GM11168 (cell line): ENCODE data around the gene MYOZ1.
"Not testable (repeated sequence)": the region's sequence is repeated elsewhere in the genome, so short reads cannot be mapped to it uniquely, and the experiment has no call there.

Experiments
- in situ Hi-C: fragments of 300-500 bp; cut with MboI; formaldehyde crosslinking; loops from one replicate; pipeline ENCODE4 v1.12.0; 2022; ENCODE audit warnings: low sequenced_read_pairs; ENCODE audit not compliant: unreplicated experiment

The MYOZ1 gene

DNA sequence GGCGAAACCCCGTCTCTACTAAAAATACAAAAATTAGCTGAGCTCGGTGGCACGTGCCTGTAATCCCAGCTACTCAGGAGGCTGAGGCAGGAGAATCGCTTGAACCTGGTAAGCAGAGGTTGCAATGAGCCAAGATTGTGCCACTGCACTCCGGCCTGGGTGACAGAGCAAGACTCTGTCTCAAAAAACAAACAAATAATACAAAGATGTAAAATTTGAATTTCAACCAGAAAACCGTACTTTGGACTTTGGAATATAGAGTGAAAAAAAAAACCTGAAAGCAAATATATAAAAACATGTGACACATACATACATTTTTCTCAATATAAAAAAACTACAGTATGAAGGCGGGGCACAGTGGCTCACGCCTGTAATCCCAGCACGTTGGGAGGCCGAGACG, 20.3 kb downstream of the MYOZ1 start:
- in situ Hi-C loops = not testable (repeated sequence)

GRCh38 chr10:73617143-73617542, 24.1 kb downstream of the MYOZ1 start:
- in situ Hi-C loops = not testable (repeated sequence)

DNA sequence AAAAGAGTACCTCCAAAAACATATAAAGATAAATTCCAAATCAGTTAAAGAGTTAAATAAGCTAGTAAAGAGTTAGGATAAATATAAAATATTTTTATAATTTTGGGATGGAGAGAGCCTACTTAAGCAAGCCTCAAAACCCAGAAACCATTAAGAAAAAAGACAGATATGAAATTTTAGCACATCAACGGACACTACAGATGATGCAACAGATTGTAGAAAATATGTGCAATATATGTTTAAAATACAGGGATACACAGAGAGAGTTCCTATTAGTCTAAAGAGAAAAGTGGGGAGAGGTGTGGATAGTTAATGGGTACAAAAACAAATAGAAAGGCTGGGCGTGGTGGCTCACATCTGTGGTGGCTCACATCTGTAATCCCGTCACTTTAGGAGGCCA, 26.6 kb downstream of the MYOZ1 start:
- in situ Hi-C loops = no loop called here

- in situ Hi-C loops = no loop called here
These were observed 32.2 kb downstream of the MYOZ1 start for GRCh38 chr10:73609116-73609515.

GRCh38 chr10:73601486-73601921, 39.8 kb downstream of the MYOZ1 start:
- in situ Hi-C loops = no loop called here

DNA sequence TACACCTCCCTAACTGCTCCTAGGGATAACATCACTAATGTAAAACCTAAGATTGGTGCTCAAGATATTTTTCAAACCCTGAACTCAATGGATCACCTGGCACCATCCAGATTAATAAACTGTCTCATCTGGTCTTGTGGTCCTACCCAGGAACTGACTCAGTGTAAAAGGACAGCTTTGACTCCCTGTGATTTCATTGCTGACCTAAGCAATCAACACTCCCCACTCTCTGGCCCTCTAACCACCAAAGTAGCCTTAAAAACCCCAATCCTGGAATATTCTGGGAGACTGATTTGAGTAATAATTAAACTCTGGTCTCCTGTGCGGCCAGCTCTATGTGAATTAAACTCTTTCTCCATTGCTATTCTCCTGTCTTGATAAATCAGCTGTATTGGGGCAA, 43.9 kb downstream of the MYOZ1 start:
- in situ Hi-C loops = no loop called here

GRCh38 chr10:73593812-73594211, 47.5 kb downstream of the MYOZ1 start:
- in situ Hi-C loops = no loop called here

DNA sequence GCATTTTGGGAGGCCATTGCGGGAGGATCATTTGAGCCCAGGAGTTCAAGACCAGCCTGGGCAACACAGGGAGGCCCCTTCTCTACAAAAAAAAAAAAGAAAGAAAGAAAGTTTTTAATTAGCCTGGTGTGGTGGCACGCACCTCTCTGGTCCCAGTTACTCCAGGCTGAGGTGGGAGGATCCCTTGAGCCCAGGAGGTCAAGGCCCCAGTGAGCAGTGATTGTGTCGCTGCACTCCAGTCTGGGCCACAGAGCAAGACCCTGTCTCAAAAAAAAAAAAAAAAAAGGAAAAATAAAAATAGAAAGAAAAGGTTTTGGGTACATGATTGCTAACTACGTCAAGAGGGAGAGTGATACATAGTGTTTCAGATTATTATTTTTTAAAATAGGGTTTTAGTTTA, 48.2 kb downstream of the MYOZ1 start:
- in situ Hi-C loops = no loop called here

- in situ Hi-C loops = no loop called here
These were observed 49.2 kb downstream of the MYOZ1 start for GRCh38 chr10:73591935-73592699.

DNA sequence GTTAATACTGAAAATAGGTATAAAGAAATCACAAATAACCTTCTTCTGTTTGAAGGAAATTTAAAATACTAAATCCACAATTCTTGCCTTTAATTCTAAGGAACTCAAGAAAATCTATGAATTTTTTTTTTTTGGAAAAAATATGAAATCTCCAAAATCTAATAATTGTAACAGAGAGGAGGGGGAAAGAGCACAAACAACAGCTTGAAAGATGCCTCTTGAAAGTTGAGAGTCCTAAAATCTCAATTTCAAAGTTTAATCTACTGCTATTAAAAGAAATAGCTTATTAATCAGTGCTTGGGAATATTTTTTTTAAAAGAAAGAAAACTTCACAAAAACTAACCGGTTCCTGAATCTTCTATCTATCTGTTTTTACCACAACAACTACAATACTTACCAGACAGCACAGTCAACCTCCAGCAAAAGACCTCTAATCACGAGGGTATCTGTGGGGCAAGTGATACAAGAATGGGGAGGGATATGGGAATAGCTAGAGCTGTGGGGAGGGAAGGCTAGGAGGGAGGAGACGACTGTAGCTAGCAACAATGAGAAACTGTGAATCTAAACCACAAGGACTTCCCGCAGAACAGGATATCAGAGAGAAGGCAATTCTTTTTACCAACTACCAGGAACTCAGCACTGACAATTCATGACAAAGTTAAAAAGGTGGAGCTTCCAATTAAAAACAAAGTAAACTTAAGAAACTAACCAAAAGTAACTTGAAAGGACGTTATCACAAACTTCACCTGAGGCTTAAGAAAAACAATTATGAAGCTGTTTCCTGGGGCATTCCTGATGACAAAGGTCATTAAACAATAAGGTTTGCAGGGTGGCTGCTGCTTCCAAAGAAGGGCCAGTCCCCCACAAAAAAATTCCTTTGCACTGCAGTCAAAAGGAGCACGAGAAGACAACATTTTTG, 50.1 kb downstream of the MYOZ1 start, which contains the start of gene USP54:
Gene USP54, minus strand, starts transcription at position 462 of the 919 bp plus-strand sequence. CDS start 15,684 bp downstream, outside the sequence.
- in situ Hi-C loops = no loop called here

DNA sequence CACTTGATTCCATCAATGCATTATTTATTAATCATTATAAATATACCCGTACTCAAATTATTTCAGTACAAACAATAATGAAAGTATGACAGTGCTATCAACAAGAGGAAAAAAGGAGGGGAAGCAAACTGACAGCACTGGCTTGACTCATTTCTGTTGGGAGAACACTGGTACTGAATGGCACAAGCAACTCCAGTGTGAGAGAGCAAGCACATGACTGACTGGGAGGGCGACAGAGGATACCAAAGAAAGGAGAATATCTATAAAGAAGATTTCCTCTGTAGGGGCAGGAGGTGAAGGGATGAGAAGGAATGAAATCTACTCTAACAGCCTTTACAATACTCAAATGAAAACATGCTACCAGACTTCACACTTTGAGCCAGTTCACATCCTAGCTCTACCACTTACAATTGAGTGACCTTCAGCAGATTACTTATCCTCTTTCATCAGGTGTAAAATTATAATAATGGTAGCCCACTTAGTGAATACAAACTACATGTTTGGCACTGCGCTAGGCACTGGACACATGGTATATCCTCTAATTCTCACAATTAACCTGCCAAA, 51.6 kb downstream of the MYOZ1 start:
- in situ Hi-C loops = no loop called here

GRCh38 chr10:73588656-73589055, 52.6 kb downstream of the MYOZ1 start:
- in situ Hi-C loops = no loop called here

GRCh38 chr10:73586583-73586984, 54.7 kb downstream of the MYOZ1 start:
- in situ Hi-C loops = no loop called here

DNA sequence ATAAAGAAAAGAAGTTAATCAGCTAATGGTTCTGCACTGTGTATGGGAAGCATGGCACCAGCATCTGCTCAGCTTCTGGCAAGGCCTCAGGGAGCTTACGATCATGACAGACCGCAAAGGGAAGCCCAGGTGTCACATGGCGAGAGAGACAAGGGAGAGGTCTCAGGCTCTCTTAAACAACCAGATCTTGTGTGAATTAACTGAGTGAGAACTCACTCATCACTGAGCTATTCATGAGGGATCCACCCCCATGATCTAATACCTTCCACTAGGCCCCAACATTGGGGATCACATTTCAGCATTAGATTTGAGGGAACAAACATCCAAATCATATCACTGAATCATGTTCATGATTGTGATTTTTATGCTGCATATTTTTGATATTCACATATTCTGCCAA, 55.9 kb downstream of the MYOZ1 start:
- in situ Hi-C loops = no loop called here

DNA sequence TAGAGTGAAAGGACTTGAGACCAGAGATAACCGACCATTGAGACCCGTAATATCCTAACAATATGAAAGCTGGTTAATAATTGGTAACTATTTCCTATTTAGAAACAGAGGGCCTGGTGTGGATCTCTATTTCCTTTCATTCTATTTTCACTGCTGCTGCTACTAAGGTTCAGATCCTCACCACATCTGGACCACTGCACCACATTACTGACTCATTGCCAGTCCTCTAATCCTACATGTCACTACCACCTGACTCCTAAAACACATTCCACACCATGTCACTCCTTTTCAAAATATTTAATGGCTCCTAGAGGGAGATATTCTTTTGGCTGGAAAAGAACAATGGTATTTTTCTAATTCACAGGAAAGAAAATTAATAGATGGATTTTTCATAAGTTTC, 56.5 kb downstream of the MYOZ1 start:
- in situ Hi-C loops = no loop called here

- in situ Hi-C loops = no loop called here
These were observed 59.4 kb downstream of the MYOZ1 start for GRCh38 chr10:73581918-73582317.
